HEK293 (cell line): Measurements from ENCODE around the gene SIK3.

Source experiments
- CTCF ChIP-seq: fragments of 450-650 bp; formaldehyde crosslinking; IDR thresholded peaks from 2 replicates; pipeline ENCODE4 v1.5.1; 2016; ENCODE audit warnings: missing biosample characterization, missing genetic modification characterization
- KLF16 ChIP-seq: fragments of 450-650 bp; formaldehyde crosslinking; IDR thresholded peaks from 2 replicates; pipeline ENCODE4 v1.5.1; 2017; ENCODE audit warnings: missing biosample characterization, missing genetic modification characterization
- PRDM10 ChIP-seq: fragments of 450-650 bp; formaldehyde crosslinking; IDR thresholded peaks from 2 replicates; pipeline ENCODE4 v1.5.1; 2016; ENCODE audit warnings: missing biosample characterization, missing genetic modification characterization
- ZNF138 ChIP-seq: fragments of 450-650 bp; formaldehyde crosslinking; IDR thresholded peaks from 2 replicates; pipeline ENCODE4 v1.5.1; 2016; ENCODE audit warnings: missing biosample characterization, missing genetic modification characterization, borderline replicate concordance
- ZNF221 ChIP-seq: fragments of 450-650 bp; formaldehyde crosslinking; IDR thresholded peaks from 2 replicates; pipeline ENCODE4 v1.5.1; 2017; ENCODE audit warnings: missing biosample characterization, missing genetic modification characterization, borderline replicate concordance
- ZNF248 ChIP-seq: fragments of 450-650 bp; formaldehyde crosslinking; IDR thresholded peaks from 2 replicates; pipeline ENCODE4 v1.5.1; 2017; ENCODE audit warnings: missing biosample characterization, missing genetic modification characterization
- ZNF404 ChIP-seq: fragments of 450-650 bp; formaldehyde crosslinking; IDR thresholded peaks from 2 replicates; pipeline ENCODE4 v1.5.1; 2017; ENCODE audit warnings: missing biosample characterization, missing genetic modification characterization
- ZNF521 ChIP-seq: fragments of 450-650 bp; formaldehyde crosslinking; IDR thresholded peaks from 2 replicates; pipeline ENCODE4 v1.5.1; 2017; ENCODE audit warnings: missing biosample characterization, mild to moderate bottlenecking, missing genetic modification characterization
- ZNF571 ChIP-seq: fragments of 450-650 bp; formaldehyde crosslinking; IDR thresholded peaks from 2 replicates; pipeline ENCODE4 v1.5.0; 2017; ENCODE audit warnings: missing biosample characterization, missing genetic modification characterization
- ZNF670 ChIP-seq: fragments of 450-650 bp; formaldehyde crosslinking; IDR thresholded peaks from 2 replicates; pipeline ENCODE4 v1.5.1; 2016; ENCODE audit warnings: missing biosample characterization, missing genetic modification characterization, low read depth
- ZNF692 ChIP-seq: fragments of 450-650 bp; formaldehyde crosslinking; IDR thresholded peaks from 2 replicates; pipeline ENCODE4 v1.5.1; 2016; ENCODE audit warnings: missing biosample characterization, missing genetic modification characterization
- ZNF768 ChIP-seq: fragments of 450-650 bp; formaldehyde crosslinking; IDR thresholded peaks from 2 replicates; pipeline ENCODE4 v1.5.1; 2018; ENCODE audit warnings: missing biosample characterization, mild to moderate bottlenecking, missing genetic modification characterization

- TF ChIP-seq CTCF (tag by site-specific recombination) (no peak), ZNF571 (no peak), ZNF404 (tag by site-specific recombination) (no peak), ZNF138 (tag by site-specific recombination) (no peak), ZNF521 (tag by site-specific recombination) (no peak), ZNF670 (tag by site-specific recombination) (no peak), KLF16 (no peak), ZNF248 (no peak), ZNF768 (tag by site-specific recombination) (no peak), PRDM10 (tag by site-specific recombination) (no peak), ZNF692 (tag by site-specific recombination) (no peak), ZNF221 (tag by site-specific recombination) (no peak)
These were observed 249.2 kb downstream of the SIK3 start for GRCh38 chr11:116849060-116849459.
